Endothelial cell of umbilical vein (primary cell): ENCODE measurements around the gene NBEAL2. TPM values are rescaled to one million over a fixed set of nuclear protein-coding genes. Genes with fewer than 3 reads are reported as not detected.

ENCODE experiments used
- BruUV-seq: library from RNA; stranded (reverse); fragments of 400-500 nt; replicated peaks from 2 replicates; lab custom pipeline; 2021; lab: Mats Ljungman, UMichigan
- CTCF ChIA-PET: fragments of 300-600, 350-600 bp; sonication (Branson Sonifier 250); formaldehyde crosslinking; loops from one replicate; lab custom pipeline; 2021; ENCODE audit warnings: antibody characterized with exemption, inconsistent platforms; lab: Charles Lee
- POLR2A ChIA-PET: fragments of 300-600, 350-600 bp; sonication (Branson Sonifier 250); formaldehyde crosslinking; loops from one replicate; lab custom pipeline; 2021; ENCODE audit warnings: antibody characterized with exemption, inconsistent platforms; lab: Charles Lee
- DNase-seq: peaks from one replicate; pipeline ENCODE4 v3.0.0-alpha.2; 2011; ENCODE audit warnings: low read depth, low spot score
- FAIRE-seq: peaks from 2 replicates; lab custom pipeline; 2011; peaks lifted over from hg19 to GRCh38; lab: Jason Lieb, UNC
- H2AFZ ChIP-seq: 2 replicates; pipeline ENCODE4 v1.6.0; 2012; ENCODE audit warnings: low read depth, low read length, control low read depth, inconsistent platforms
- H3K27ac ChIP-seq: 2 replicates; pipeline ENCODE4 v1.5.1; 2011; ENCODE audit warnings: low read depth, mild to moderate bottlenecking, control low read depth, low read length, moderate library complexity; ENCODE audit not compliant: insufficient read depth
- H3K27me3 ChIP-seq, 2 experiments: 2 replicates each; pipeline versions ENCODE4 v1.6.0 to v1.6.1; 2011; ENCODE audit warnings: low read length in 2 of 2, mixed read lengths in 1 of 2; ENCODE audit not compliant: control insufficient read depth in 2 of 2, insufficient read depth in 2 of 2
- H3K36me3 ChIP-seq, 2 experiments: 2 replicates in 1 of 2; 3 replicates in 1 of 2; pipeline ENCODE4 v1.5.1; 2011; ENCODE audit warnings: low read length in 2 of 2, mild to moderate bottlenecking in 1 of 2, moderate library complexity in 1 of 2; ENCODE audit not compliant: control insufficient read depth in 2 of 2, insufficient read depth in 2 of 2; ENCODE audit errors: extremely low read depth in 1 of 2
- H3K4me1 ChIP-seq: 3 replicates; pipeline ENCODE4 v1.5.1; 2011; ENCODE audit warnings: mild to moderate bottlenecking, low read length; ENCODE audit not compliant: control insufficient read depth, insufficient read depth; ENCODE audit errors: extremely low read depth
- H3K4me2 ChIP-seq: 2 replicates; pipeline ENCODE4 v1.6.1; 2011; ENCODE audit warnings: low read length, control low read depth, mixed read lengths; ENCODE audit not compliant: insufficient read depth
- H3K4me3 ChIP-seq, 3 experiments: fragments of 200-600 bp in 1 of 3; sonication (generic), shearing (Covaris generic) in 1 of 3; replicated peaks in 1 of 3; 2 replicates each; pipeline ENCODE4 v1.5.1; 2011 to 2016; ENCODE audit warnings: control low read depth in 3 of 3, low read length in 3 of 3, mild to moderate bottlenecking in 2 of 3, inconsistent platforms in 1 of 3, low read depth in 1 of 3, moderate library complexity in 1 of 3; ENCODE audit not compliant: insufficient read depth in 1 of 3
- H3K79me2 ChIP-seq: 2 replicates; pipeline ENCODE4 v1.6.0; 2012; ENCODE audit warnings: low read length, inconsistent platforms; ENCODE audit not compliant: control insufficient read depth, insufficient read depth
- H3K9ac ChIP-seq: replicated peaks from 2 replicates; pipeline ENCODE3; 2011; ENCODE audit warnings: low read length, control low read depth; ENCODE audit not compliant: insufficient read depth; ENCODE audit errors: extremely low read depth
- H3K9me1 ChIP-seq: replicated peaks from 3 replicates; pipeline ENCODE4 v1.6.0; 2011; ENCODE audit warnings: mild to moderate bottlenecking, low read length; ENCODE audit not compliant: control insufficient read depth, insufficient read depth; ENCODE audit errors: extremely low read depth
- H3K9me3 ChIP-seq: replicated peaks from 2 replicates; pipeline ENCODE4 v1.5.1; 2012; ENCODE audit warnings: low read length, inconsistent platforms; ENCODE audit not compliant: control insufficient read depth, insufficient read depth
- H4K20me1 ChIP-seq: replicated peaks from 2 replicates; pipeline ENCODE3; 2011; ENCODE audit warnings: mild to moderate bottlenecking, low read length; ENCODE audit not compliant: control insufficient read depth, insufficient read depth; ENCODE audit errors: extremely low read depth
- CTCF ChIP-seq, 2 donors: IDR thresholded peaks; 1 replicate in 1 of 2; 2 replicates in 1 of 2; pipeline ENCODE4 v1.5.1; 2011; ENCODE audit warnings: low read length in 2 of 2, mild to moderate bottlenecking in 2 of 2, moderate library complexity in 2 of 2, control low read depth in 1 of 2, inconsistent platforms in 1 of 2, low read depth in 1 of 2; ENCODE audit not compliant: insufficient read depth in 1 of 2; ENCODE audit errors: extremely low read depth in 1 of 2
- FOS ChIP-seq: IDR thresholded peaks from 2 replicates; pipeline ENCODE4 v1.6.1; 2011; ENCODE audit warnings: mild to moderate bottlenecking, low read length, moderate library complexity, borderline replicate concordance; ENCODE audit not compliant: insufficient read depth
- GATA2 ChIP-seq: IDR thresholded peaks from 2 replicates; pipeline ENCODE4 v1.7.0; 2011; ENCODE audit warnings: low read depth, mild to moderate bottlenecking, moderate library complexity, mixed read lengths, low read length; ENCODE audit not compliant: insufficient read length, insufficient read depth
- JUN ChIP-seq: IDR thresholded peaks from 2 replicates; pipeline ENCODE4 v1.6.1; 2011; ENCODE audit warnings: borderline replicate concordance, low read depth; ENCODE audit not compliant: insufficient read length, insufficient read depth
- POLR2A ChIP-seq: IDR thresholded peaks from 2 replicates; pipeline ENCODE4 v1.6.1; 2012; ENCODE audit warnings: low read depth, mild to moderate bottlenecking, control low read depth, low read length
- dilution Hi-C: fragments of 300-500 bp; cut with MboI; formaldehyde crosslinking; loops from one replicate; pipeline ENCODE4 v1.15.0; 2019; ENCODE audit warnings: low sequenced_read_pairs; ENCODE audit not compliant: extremely low pct_ligation_motif_present
- intact Hi-C: fragments of 100-400 bp; cut with micrococcal nuclease; formaldehyde crosslinking; loops from one replicate; pipeline ENCODE4 v1.10.0; 2022
- polyA plus RNA-seq, 4 experiments: library from polyadenylated mRNA; depleted of rRNA in 3 of 4; stranded (reverse) in 3 of 4; unstranded in 1 of 4; fragments of >200 nt; gene quantifications; 2 replicates each; pipeline versions ENCODE4 v1.2.1 to v1.2.3, GENCODE V29; 2011 to 2012; ENCODE audit warnings: missing spikeins in 1 of 4
- total RNA-seq: library from RNA; stranded (reverse); gene quantifications from 2 replicates; pipeline ENCODE4 v1.2.3, GENCODE V29; 2021

NBEAL2 gene
- total and polyA plus RNA-seq, 2 donors (not counting 3 experiments of a cell fraction or from before 2014, with no cell fraction given), result 48.0 to 84.7 TPM

- intact Hi-C loops (no loop called here), dilution Hi-C loops (no loop called here)
- H3K36me3 ChIP-seq, result peaks cover 0 to 17% of the 10 kb centered on the region in 2 experiments
- H3K9me3 ChIP-seq, result no peaks in the 10 kb centered on the region
- ChIA-PET CTCF (interaction anchor here (1.5 kb wide), 1 partner anchor 29 kb away, joined by 4 read pairs; no protein-coding TSS in a partner anchor), POLR2A (no interaction called here)
- no peaks in the 10 kb centered on the region for H3K9me1 ChIP-seq
- FAIRE-seq, result no peak
- no peak overlapping the region for H3K27ac ChIP-seq
- BruUV-seq, result no TSS peak
- no peaks in the 10 kb centered on the region for H4K20me1 ChIP-seq
- no peak overlapping the region for H3K4me2 ChIP-seq
- no peak overlapping the region for H3K9ac ChIP-seq
- H3K4me1 ChIP-seq, result peaks cover 44% of the 10 kb centered on the region
- H3K27me3 ChIP-seq, result no peaks in the 10 kb centered on the region
- TF ChIP-seq POLR2A, result no peak
- no peak for TF ChIP-seq FOS
- TF ChIP-seq GATA2, result no peak
- no peak for TF ChIP-seq CTCF (IDR thresholded peaks at IDR 0.05; ENCODE audit: extremely low read depth in 1 of 2, insufficient read depth in 1 of 2, low read depth in 1 of 2, low read length in 2 of 2)
- no peak for TF ChIP-seq JUN
- H3K4me3 ChIP-seq, result no peak overlapping the region
- no peak overlapping the region for H2AFZ ChIP-seq
- no peak for DNase-seq
- H3K79me2 ChIP-seq, result peaks cover 65% of the 10 kb centered on the region
Measured at GRCh38 chr3:46938118-46938517, 41.3 kb upstream of the NBEAL2 start.
